HepG2 (cell line): ENCODE measurements around the gene HAUS7. TPM values are rescaled to one million over a fixed set of nuclear protein-coding genes. Genes with fewer than 3 reads are reported as not detected.

Source experiments
- CC2D1A ChIP-seq: sonication (generic); formaldehyde crosslinking; IDR thresholded peaks from 2 replicates; pipeline ENCODE4 v1.8.1; 2023; ENCODE audit warnings: mild to moderate bottlenecking, missing genetic modification reagents
- ELF1 ChIP-seq: sonication (generic); formaldehyde crosslinking; IDR thresholded peaks from 2 replicates; pipeline ENCODE4 v1.4.0; 2020; ENCODE audit warnings: missing genetic modification reagents
- EP300 ChIP-seq, 3 experiments: sonication (generic) in 1 of 3; formaldehyde crosslinking in 1 of 3; IDR thresholded peaks; 2 replicates each; pipeline versions ENCODE4 v1.5.1 to v1.6.1; 2011 to 2020; ENCODE audit warnings: low read depth in 2 of 3, low read length in 2 of 3, borderline replicate concordance in 1 of 3, improper control_type of control experiment in 1 of 3, mild to moderate bottlenecking in 1 of 3, missing genetic modification reagents in 1 of 3, moderate library complexity in 1 of 3
- HNF4A ChIP-seq: sonication (generic); formaldehyde crosslinking; IDR thresholded peaks from 2 replicates; pipeline ENCODE4 v1.4.0; 2020; ENCODE audit warnings: missing genetic modification reagents
- MXD4 ChIP-seq: IDR thresholded peaks from 2 replicates; pipeline ENCODE4 v1.6.1; 2016; ENCODE audit warnings: mild to moderate bottlenecking, missing biosample characterization, missing genetic modification reagents
- NFKB2 ChIP-seq: sonication (generic); formaldehyde crosslinking; IDR thresholded peaks from 2 replicates; pipeline ENCODE4 v1.4.0; 2020; ENCODE audit warnings: missing genetic modification reagents, borderline replicate concordance
- NR2C2 ChIP-seq: sonication (generic); formaldehyde crosslinking; IDR thresholded peaks from 2 replicates; pipeline ENCODE4 v1.4.0; 2020; ENCODE audit warnings: missing genetic modification reagents, mild to moderate bottlenecking, moderate library complexity, borderline replicate concordance
- NR2F6 ChIP-seq, 2 experiments: IDR thresholded peaks; 2 replicates each; pipeline ENCODE4 v1.6.1; 2016; ENCODE audit warnings: antibody characterized with exemption in 1 of 2, mild to moderate bottlenecking in 1 of 2
- RXRA ChIP-seq: sonication (generic); formaldehyde crosslinking; IDR thresholded peaks from 2 replicates; pipeline ENCODE4 v1.5.1; 2020; ENCODE audit warnings: missing genetic modification reagents
- SMYD3 ChIP-seq: sonication (generic); formaldehyde crosslinking; IDR thresholded peaks from 2 replicates; pipeline ENCODE4 v1.8.1; 2023; ENCODE audit warnings: mild to moderate bottlenecking, missing genetic modification reagents
- ZC3H4 ChIP-seq: sonication (generic); formaldehyde crosslinking; IDR thresholded peaks from 2 replicates; pipeline ENCODE4 v1.4.0; 2020; ENCODE audit warnings: missing genetic modification reagents, borderline replicate concordance
- ZMAT3 ChIP-seq: sonication (generic); formaldehyde crosslinking; conservative IDR thresholded peaks from 2 replicates; pipeline ENCODE4 v1.7.0; 2021; ENCODE audit warnings: missing genetic modification reagents
- ZNF317 ChIP-seq: sonication (generic); formaldehyde crosslinking; IDR thresholded peaks from 2 replicates; pipeline ENCODE4 v1.5.0; 2020; ENCODE audit warnings: mild to moderate bottlenecking, missing genetic modification reagents
- polyA plus RNA-seq, 8 experiments: library from polyadenylated mRNA; depleted of rRNA in 3 of 8; stranded (reverse) in 7 of 8; unstranded in 1 of 8; fragments of >200 nt; fragmentation: Illumina TruSeq in 4 of 8; extraction: Trizol in 4 of 8; gene quantifications; 2 replicates each; pipeline versions ENCODE4 v1.2.1 to v1.2.3, GENCODE V29; 2011 to 2016; ENCODE audit warnings: low read depth in 4 of 8, missing spikeins in 1 of 8, mixed read lengths in 1 of 8; ENCODE audit not compliant: insufficient read depth in 1 of 8
- total RNA-seq, 5 experiments: library from RNA; depleted of rRNA; stranded (reverse); fragments of >200 nt; fragmentation: Illumina TruSeq; extraction: Trizol; gene quantifications; 2 replicates each; pipeline ENCODE4 v1.2.3, GENCODE V29; 2016; ENCODE audit warnings: low read depth in 1 of 5
- TF ChIP-seq, protein P1 (sequence below): sonication (generic); formaldehyde crosslinking; IDR thresholded peaks from 2 replicates; pipeline ENCODE4 v1.4.0; 2020; ENCODE audit warnings: missing genetic modification reagents, borderline replicate concordance
- TF ChIP-seq, protein P2 (sequence below): sonication (generic); formaldehyde crosslinking; IDR thresholded peaks from 2 replicates; pipeline ENCODE4 v1.8.0; 2022; ENCODE audit warnings: mild to moderate bottlenecking, missing genetic modification reagents
- TF ChIP-seq, protein P3 (sequence below): sonication (generic); formaldehyde crosslinking; IDR thresholded peaks from 2 replicates; pipeline ENCODE4 v1.8.1; 2022; ENCODE audit warnings: mild to moderate bottlenecking, missing genetic modification reagents
- TF ChIP-seq, protein P4 (sequence below): sonication (generic); formaldehyde crosslinking; IDR thresholded peaks from 2 replicates; pipeline ENCODE4 v1.4.0; 2020; ENCODE audit warnings: mild to moderate bottlenecking, missing genetic modification reagents
- TF ChIP-seq, protein P5 (sequence below): IDR thresholded peaks from 2 replicates; pipeline ENCODE4 v1.6.1; 2016; ENCODE audit warnings: low read depth, borderline replicate concordance
- TF ChIP-seq, protein P6 (sequence below): IDR thresholded peaks from 2 replicates; pipeline ENCODE4 v1.6.1; 2012; ENCODE audit warnings: inconsistent platforms

The HAUS7 gene
- total and polyA plus RNA-seq, 2 of the 13 experiments (the other 11 are each of a cell fraction or from before 2014, with no cell fraction given) = 10.9 to 42.4 TPM

DNA sequence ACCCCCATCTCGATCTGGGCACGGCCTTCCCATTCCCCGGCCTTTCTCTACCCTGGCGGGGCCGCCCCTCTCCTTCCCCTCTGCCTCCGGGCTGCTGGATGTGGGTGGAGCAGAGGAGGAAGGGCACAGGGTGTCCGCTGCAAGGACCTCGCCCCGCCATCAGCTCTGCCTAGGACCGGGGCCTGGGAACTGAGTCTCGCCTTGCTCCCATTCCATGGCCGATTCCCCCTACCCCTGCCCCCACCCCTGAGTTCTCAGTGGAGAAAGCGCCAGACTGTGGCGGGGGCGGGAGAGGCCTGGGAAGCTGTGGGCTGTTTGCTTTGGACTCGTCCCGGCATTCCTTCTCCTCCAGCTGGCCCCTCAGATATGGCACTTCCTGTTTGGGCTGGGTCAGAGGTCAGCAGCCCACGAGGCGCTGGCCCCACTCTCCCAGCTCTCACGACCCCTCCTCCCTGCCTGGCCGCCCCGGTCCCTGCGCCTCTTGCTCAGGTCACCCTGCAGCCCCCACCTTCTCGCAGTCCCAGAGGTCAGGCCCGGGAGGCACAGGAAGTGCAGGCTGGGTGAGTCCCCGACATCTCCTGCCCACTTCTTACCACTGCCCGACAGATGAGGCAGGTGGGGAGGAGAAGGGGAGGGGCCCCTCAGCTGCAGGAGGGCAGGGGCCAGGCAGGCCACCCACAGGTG, 18.0 kb upstream of the HAUS7 start (continued):
- peak in 1 of 2 experiments; percentile 53; a peak in 1 of 4 replicates for TF ChIP-seq EP300 (IDR thresholded peaks at IDR 0.05; ENCODE audit: low read depth in 2 of 2, low read length in 2 of 2)
- 0 out of 2 replicates have a peak, but pooled peaks have one; percentile 23 for TF ChIP-seq EP300 (CRISPR knock-in tag; IDR thresholded peaks at IDR 0.05; ENCODE audit: borderline replicate concordance)
- TF ChIP-seq ZNF317 (CRISPR knock-in tag) = no peak
- no peak for TF ChIP-seq ZMAT3 (CRISPR knock-in tag)
- TF ChIP-seq, protein P1, sequence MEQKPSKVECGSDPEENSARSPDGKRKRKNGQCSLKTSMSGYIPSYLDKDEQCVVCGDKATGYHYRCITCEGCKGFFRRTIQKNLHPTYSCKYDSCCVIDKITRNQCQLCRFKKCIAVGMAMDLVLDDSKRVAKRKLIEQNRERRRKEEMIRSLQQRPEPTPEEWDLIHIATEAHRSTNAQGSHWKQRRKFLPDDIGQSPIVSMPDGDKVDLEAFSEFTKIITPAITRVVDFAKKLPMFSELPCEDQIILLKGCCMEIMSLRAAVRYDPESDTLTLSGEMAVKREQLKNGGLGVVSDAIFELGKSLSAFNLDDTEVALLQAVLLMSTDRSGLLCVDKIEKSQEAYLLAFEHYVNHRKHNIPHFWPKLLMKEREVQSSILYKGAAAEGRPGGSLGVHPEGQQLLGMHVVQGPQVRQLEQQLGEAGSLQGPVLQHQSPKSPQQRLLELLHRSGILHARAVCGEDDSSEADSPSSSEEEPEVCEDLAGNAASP (CRISPR knock-in tag) = peak; percentile 12; the same call in 1 of the 2 replicates
- 0 out of 2 replicates have a peak, but pooled peaks have one; percentile 30 for TF ChIP-seq SMYD3 (CRISPR knock-in tag)
- TF ChIP-seq ZC3H4 (CRISPR knock-in tag) = no peak
- peak; percentile 53 for TF ChIP-seq HNF4A (CRISPR knock-in tag)
- TF ChIP-seq, protein P2, sequence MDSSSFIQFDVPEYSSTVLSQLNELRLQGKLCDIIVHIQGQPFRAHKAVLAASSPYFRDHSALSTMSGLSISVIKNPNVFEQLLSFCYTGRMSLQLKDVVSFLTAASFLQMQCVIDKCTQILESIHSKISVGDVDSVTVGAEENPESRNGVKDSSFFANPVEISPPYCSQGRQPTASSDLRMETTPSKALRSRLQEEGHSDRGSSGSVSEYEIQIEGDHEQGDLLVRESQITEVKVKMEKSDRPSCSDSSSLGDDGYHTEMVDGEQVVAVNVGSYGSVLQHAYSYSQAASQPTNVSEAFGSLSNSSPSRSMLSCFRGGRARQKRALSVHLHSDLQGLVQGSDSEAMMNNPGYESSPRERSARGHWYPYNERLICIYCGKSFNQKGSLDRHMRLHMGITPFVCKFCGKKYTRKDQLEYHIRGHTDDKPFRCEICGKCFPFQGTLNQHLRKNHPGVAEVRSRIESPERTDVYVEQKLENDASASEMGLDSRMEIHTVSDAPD (CRISPR knock-in tag) = 0 out of 2 replicates have a peak, but pooled peaks have one; percentile 26
- TF ChIP-seq CC2D1A (CRISPR knock-in tag) = no peak
- peak; percentile 96 for TF ChIP-seq NR2C2
- TF ChIP-seq, protein P3, sequence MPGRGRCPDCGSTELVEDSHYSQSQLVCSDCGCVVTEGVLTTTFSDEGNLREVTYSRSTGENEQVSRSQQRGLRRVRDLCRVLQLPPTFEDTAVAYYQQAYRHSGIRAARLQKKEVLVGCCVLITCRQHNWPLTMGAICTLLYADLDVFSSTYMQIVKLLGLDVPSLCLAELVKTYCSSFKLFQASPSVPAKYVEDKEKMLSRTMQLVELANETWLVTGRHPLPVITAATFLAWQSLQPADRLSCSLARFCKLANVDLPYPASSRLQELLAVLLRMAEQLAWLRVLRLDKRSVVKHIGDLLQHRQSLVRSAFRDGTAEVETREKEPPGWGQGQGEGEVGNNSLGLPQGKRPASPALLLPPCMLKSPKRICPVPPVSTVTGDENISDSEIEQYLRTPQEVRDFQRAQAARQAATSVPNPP = no peak
- TF ChIP-seq, protein P4, sequence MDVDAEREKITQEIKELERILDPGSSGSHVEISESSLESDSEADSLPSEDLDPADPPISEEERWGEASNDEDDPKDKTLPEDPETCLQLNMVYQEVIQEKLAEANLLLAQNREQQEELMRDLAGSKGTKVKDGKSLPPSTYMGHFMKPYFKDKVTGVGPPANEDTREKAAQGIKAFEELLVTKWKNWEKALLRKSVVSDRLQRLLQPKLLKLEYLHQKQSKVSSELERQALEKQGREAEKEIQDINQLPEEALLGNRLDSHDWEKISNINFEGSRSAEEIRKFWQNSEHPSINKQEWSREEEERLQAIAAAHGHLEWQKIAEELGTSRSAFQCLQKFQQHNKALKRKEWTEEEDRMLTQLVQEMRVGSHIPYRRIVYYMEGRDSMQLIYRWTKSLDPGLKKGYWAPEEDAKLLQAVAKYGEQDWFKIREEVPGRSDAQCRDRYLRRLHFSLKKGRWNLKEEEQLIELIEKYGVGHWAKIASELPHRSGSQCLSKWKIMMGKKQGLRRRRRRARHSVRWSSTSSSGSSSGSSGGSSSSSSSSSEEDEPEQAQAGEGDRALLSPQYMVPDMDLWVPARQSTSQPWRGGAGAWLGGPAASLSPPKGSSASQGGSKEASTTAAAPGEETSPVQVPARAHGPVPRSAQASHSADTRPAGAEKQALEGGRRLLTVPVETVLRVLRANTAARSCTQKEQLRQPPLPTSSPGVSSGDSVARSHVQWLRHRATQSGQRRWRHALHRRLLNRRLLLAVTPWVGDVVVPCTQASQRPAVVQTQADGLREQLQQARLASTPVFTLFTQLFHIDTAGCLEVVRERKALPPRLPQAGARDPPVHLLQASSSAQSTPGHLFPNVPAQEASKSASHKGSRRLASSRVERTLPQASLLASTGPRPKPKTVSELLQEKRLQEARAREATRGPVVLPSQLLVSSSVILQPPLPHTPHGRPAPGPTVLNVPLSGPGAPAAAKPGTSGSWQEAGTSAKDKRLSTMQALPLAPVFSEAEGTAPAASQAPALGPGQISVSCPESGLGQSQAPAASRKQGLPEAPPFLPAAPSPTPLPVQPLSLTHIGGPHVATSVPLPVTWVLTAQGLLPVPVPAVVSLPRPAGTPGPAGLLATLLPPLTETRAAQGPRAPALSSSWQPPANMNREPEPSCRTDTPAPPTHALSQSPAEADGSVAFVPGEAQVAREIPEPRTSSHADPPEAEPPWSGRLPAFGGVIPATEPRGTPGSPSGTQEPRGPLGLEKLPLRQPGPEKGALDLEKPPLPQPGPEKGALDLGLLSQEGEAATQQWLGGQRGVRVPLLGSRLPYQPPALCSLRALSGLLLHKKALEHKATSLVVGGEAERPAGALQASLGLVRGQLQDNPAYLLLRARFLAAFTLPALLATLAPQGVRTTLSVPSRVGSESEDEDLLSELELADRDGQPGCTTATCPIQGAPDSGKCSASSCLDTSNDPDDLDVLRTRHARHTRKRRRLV = 0 out of 2 replicates have a peak, but pooled peaks have one; percentile 50
- TF ChIP-seq, protein P5, sequence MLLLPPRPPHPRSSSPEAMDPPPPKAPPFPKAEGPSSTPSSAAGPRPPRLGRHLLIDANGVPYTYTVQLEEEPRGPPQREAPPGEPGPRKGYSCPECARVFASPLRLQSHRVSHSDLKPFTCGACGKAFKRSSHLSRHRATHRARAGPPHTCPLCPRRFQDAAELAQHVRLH (CRISPR knock-in tag) = no peak
- peak; percentile 52 for TF ChIP-seq RXRA (CRISPR knock-in tag)
- TF ChIP-seq ELF1 = peak; percentile 76
- TF ChIP-seq, protein P6, sequence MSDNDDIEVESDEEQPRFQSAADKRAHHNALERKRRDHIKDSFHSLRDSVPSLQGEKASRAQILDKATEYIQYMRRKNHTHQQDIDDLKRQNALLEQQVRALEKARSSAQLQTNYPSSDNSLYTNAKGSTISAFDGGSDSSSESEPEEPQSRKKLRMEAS = peak; percentile 74
- TF ChIP-seq MXD4 = no peak
- peak; percentile 20; the same call in 1 of the 2 replicates for TF ChIP-seq NFKB2 (CRISPR knock-in tag)
- peak; percentile 94 for TF ChIP-seq NR2F6 (IDR thresholded peaks at IDR 0.05)
- TF ChIP-seq NR2F6 (CRISPR knock-in tag; IDR thresholded peaks at IDR 0.05) = peak; percentile 94
